ENCODE results near the gene LAMP1. TPM values are rescaled to one million over a fixed set of nuclear protein-coding genes. Genes with fewer than 3 reads are reported as not detected.

Gene LAMP1
- total RNA-seq, 1 donor from 2014 or later, result 77.8 TPM

- no peak for DNase-seq (ENCODE audit: extremely low spot score in 2 of 2)
- Histone ChIP-seq H3K36me3 (peaks cover 0 to 38% of the 10 kb centered on the region in 2 donors), H3K4me3 (no peak overlapping the region)
Measured at GRCh38 chr13:113315992-113316391, 19.0 kb downstream of the LAMP1 start.

DNA sequence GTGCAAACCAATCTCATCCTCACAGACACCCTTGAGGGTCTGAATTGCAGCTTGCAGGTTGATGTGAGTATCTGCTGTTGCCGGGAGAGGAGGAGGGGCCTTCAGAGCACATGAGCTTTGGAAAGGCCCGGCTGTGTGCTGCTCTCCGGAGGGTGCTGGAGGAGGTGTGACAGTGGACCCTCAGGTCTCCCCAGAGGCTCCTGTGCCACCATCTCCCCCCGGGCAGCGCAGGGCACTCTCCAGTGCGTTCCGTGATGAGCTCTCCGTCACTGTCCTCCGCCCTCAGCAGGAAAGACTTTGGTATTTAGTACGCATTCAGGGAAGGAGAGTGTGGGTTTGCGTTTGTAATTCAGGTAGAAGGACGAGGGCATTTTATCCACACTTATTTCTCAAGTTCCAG lies 20.0 kb downstream of the LAMP1 start:
- no peaks in the 10 kb centered on the region for H3K4me1 ChIP-seq
- no peaks in the 10 kb centered on the region for H3K27me3 ChIP-seq
- no peak overlapping the region for H3K27ac ChIP-seq
- no peak for DNase-seq (ENCODE audit: extremely low spot score in 2 of 2)
- H3K9me3 ChIP-seq, result no peaks in the 10 kb centered on the region
- TF ChIP-seq POLR2AphosphoS5 (IDR thresholded peaks at IDR 0.05; ENCODE audit: insufficient read depth in 1 of 2, low read depth in 1 of 2) (no peak), CTCF (IDR thresholded peaks at IDR 0.05) (no peak), POLR2A (IDR thresholded peaks at IDR 0.05) (no peak)
- H3K36me3 ChIP-seq, result peaks cover 0 to 38% of the 10 kb centered on the region in 2 donors
- intact Hi-C loops (cut with DNase I), result no loop called here
- no peak overlapping the region for H3K4me3 ChIP-seq

More at GRCh38 chr13:113315992-113316391, 19.0 kb downstream of the LAMP1 start:
- no peaks in the 10 kb centered on the region for H3K9me3 ChIP-seq
- no peaks in the 10 kb centered on the region for H3K4me1 ChIP-seq
- H3K27ac ChIP-seq, result no peak overlapping the region
- intact Hi-C loops (cut with DNase I), result no loop called here
- no peak for TF ChIP-seq POLR2AphosphoS5 (IDR thresholded peaks at IDR 0.05; ENCODE audit: insufficient read depth in 1 of 2, low read depth in 1 of 2)
- no peaks in the 10 kb centered on the region for H3K27me3 ChIP-seq

GRCh38 chr13:113318956-113319355 lies 21.9 kb downstream of the LAMP1 start:
- H3K27ac ChIP-seq, result no peak overlapping the region
- H3K27me3 ChIP-seq, result no peaks in the 10 kb centered on the region
- H3K36me3 ChIP-seq, result peaks cover 0 to 45% of the 10 kb centered on the region in 2 donors
- H3K4me3 ChIP-seq, result no peak overlapping the region
- no peaks in the 10 kb centered on the region for H3K9me3 ChIP-seq
- DNase-seq (ENCODE audit: extremely low spot score in 2 of 2), result no peak
- TF ChIP-seq POLR2AphosphoS5 (IDR thresholded peaks at IDR 0.05; ENCODE audit: insufficient read depth in 1 of 2, low read depth in 1 of 2) (no peak), POLR2A (IDR thresholded peaks at IDR 0.05) (no peak), CTCF (IDR thresholded peaks at IDR 0.05) (no peak)
- intact Hi-C loops (cut with DNase I), result no loop called here
- no peaks in the 10 kb centered on the region for H3K4me1 ChIP-seq

DNA sequence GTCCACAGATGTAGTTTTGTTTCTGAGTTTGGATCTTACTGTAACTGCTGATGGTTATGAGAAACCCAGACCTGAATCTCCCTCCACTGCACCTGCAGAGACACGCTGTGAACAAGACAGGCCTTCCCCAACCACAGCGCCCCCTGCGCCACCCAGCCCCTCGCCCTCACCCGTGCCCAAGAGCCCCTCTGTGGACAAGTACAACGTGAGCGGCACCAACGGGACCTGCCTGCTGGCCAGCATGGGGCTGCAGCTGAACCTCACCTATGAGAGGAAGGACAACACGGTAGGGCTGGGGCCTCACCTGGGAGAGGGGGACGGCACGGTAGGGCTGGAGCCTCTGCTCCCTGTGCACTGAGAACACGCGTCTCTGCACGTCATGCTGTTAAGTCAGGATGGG lies 22.3 kb downstream of the LAMP1 start:
- H3K4me1 ChIP-seq, result no peaks in the 10 kb centered on the region
- DNase-seq (ENCODE audit: extremely low spot score in 2 of 2), result no peak
- no peaks in the 10 kb centered on the region for H3K27me3 ChIP-seq
- peaks cover 0 to 46% of the 10 kb centered on the region in 2 donors for H3K36me3 ChIP-seq
- intact Hi-C loops (cut with DNase I), result no loop called here
- no peak for TF ChIP-seq CTCF (IDR thresholded peaks at IDR 0.05)
- TF ChIP-seq POLR2AphosphoS5 (IDR thresholded peaks at IDR 0.05; ENCODE audit: insufficient read depth in 1 of 2, low read depth in 1 of 2), result no peak
- no peak for TF ChIP-seq POLR2A (IDR thresholded peaks at IDR 0.05)
- H3K9me3 ChIP-seq, result no peaks in the 10 kb centered on the region
- no peak overlapping the region for H3K27ac ChIP-seq
- H3K4me3 ChIP-seq, result no peak overlapping the region

DNA sequence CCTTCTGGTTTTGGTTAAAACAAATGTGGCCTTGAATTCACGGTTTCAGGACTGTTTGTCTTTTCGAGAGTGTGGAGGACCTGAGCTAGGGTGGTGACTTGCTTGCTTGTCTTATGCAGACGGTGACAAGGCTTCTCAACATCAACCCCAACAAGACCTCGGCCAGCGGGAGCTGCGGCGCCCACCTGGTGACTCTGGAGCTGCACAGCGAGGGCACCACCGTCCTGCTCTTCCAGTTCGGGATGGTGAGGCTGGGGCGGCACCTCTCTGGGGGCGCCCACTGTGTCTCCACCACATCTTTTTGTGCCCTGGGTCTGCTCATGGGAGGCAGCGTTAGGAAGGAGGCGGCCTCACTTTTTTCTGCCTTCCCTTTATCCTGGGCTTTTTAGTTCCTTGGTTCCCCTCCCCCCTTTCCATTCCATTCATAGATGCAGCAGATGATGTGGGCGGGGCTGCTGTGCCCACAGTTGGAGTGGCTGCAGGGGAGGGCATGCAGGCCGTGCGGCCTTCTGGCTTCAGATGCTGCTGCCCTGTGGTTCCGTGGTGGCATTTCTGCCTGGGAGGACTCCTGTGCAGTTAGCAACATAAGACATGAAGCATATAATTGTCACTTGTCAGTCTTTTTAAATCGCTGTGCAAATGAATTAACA lies 23.3 kb downstream of the LAMP1 start:
- H3K36me3 ChIP-seq, result peaks cover 0 to 46% of the 10 kb centered on the region in 2 donors

More for the DNA sequence above, 23.3 kb downstream of the LAMP1 start:
- Histone ChIP-seq H3K27ac (no peak overlapping the region), H3K9me3 (no peaks in the 10 kb centered on the region), H3K4me1 (no peaks in the 10 kb centered on the region), H3K27me3 (no peaks in the 10 kb centered on the region), H3K4me3 (no peak overlapping the region)
- TF ChIP-seq POLR2A (IDR thresholded peaks at IDR 0.05) (no peak), CTCF (IDR thresholded peaks at IDR 0.05) (no peak), POLR2AphosphoS5 (IDR thresholded peaks at IDR 0.05; ENCODE audit: insufficient read depth in 1 of 2, low read depth in 1 of 2) (no peak)
- DNase-seq (ENCODE audit: extremely low spot score in 2 of 2), result no peak
- intact Hi-C loops (cut with DNase I), result no loop called here
